ENCODE data around the gene LHFPL2.

The LHFPL2 gene

GRCh38 chr5:78537411-78537810, 111.2 kb downstream of the LHFPL2 start:
- Mint-ChIP-seq H3K4me3 (no peak overlapping the region), H3K4me1 (peaks cover 6% of the 10 kb centered on the region), H3K27ac (no peak overlapping the region), H3K36me3 (no peaks in the 10 kb centered on the region), H3K9me3 (no peaks in the 10 kb centered on the region)
- DNase-seq (ENCODE audit: low spot score in 2 of 2) (no peak), ATAC-seq (no peak)

DNA sequence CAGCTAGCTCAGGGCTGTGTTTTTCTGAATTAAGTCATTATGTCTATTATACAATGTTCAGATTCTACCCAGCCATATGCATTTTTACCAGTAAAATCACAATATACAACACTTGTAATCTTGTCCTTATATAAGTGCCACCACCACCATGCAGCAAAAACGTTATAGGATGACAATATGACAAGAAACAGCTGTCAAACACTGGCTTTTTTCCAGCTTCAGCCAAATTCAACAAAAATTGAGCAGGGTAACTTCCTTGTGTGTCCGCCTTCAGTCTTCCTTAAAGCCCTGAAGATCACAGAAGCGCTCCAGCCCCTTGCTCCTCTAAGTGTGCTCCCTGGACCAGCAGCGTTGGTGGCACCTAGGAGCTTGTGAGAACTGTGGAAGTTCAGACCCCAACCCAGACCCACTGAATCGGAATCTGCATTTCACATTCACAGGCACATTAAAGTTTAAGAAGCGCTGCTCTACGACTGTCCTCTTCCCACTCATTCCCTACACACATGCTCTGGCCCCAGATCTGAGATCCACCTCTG, 111.8 kb downstream of the LHFPL2 start:
- Mint-ChIP-seq H3K36me3 (no peaks in the 10 kb centered on the region), H3K4me1 (peaks cover 6% of the 10 kb centered on the region), H3K4me3 (no peak overlapping the region), H3K9me3 (no peaks in the 10 kb centered on the region), H3K27ac (no peak overlapping the region)
- no peak for ATAC-seq
- no peak for DNase-seq (ENCODE audit: low spot score in 2 of 2)

GRCh38 chr5:78534905-78535200, 113.7 kb downstream of the LHFPL2 start:
- H3K36me3 Mint-ChIP-seq, result no peaks in the 10 kb centered on the region
- H3K4me3 Mint-ChIP-seq, result no peak overlapping the region
- no peak overlapping the region for H3K27ac Mint-ChIP-seq
- no peaks in the 10 kb centered on the region for H3K9me3 Mint-ChIP-seq
- DNase-seq (ENCODE audit: low spot score in 2 of 2), result no peak
- H3K4me1 Mint-ChIP-seq, result peaks cover 6% of the 10 kb centered on the region
- ATAC-seq, result no peak

DNA sequence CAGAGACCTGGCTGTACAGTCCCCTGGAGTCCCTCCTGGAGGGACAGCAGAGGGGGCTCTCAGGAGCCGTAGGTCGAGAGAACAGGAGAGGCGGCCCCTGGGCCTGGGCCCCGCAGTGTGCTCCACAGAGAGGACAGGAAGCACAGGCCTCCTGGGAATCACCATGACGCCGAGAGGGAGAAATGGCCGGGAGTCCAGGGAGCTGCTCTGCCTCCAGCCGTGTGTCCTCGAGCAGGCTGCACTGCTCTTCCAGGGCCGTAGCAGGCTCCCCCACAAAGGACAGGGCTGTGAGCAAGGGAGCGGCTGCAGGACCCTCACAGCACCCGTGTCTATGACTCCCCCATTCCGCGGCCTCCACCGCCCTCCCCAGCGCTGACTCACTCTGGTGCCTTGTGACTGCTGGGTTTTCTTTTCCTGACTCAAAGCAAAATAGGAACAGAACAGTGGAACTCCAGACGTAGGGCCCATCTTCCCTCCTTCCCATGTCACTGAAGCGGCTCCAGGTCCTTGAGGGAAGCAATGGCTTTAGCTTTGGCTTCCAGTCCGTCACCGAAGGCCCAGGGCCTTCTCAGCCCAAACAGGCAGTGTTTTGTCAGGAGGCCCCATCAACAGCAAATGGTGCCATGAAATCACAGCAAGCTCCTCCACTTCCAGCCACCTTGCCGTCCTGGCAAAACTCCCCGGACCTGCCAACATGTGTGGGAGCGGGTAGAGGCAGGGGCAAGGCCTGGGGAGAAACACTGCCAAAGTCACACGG, 114.2 kb downstream of the LHFPL2 start:
- H3K9me3 Mint-ChIP-seq, result no peaks in the 10 kb centered on the region
- peak; percentile 29 for ATAC-seq
- no peak overlapping the region for H3K4me3 Mint-ChIP-seq
- peaks cover 6% of the 10 kb centered on the region for H3K4me1 Mint-ChIP-seq
- H3K27ac Mint-ChIP-seq, result no peak overlapping the region
- H3K36me3 Mint-ChIP-seq, result no peaks in the 10 kb centered on the region
- DNase-seq (ENCODE audit: low spot score in 2 of 2), result no peak

DNA sequence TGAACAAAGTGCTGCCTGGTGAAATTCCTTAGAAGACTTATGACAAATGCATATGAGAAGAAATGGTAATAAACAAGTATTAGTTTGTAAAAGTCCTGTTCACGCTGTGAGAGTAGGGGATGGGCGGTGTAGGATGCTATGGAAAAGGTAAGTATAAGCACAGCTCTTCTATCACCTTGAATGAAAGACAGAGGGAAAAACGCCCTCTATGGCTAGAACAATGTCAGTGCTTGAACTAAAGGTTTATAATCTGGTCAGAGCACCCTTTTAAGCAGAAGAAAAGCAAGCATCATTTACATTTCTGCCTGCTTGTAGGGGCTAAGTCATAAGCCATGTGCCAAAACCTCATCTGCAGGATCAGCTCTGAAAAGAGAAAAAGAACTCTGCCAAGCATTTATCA, 115.2 kb downstream of the LHFPL2 start:
- no peak overlapping the region for H3K27ac Mint-ChIP-seq
- H3K36me3 Mint-ChIP-seq, result no peaks in the 10 kb centered on the region
- H3K4me3 Mint-ChIP-seq, result no peak overlapping the region
- H3K4me1 Mint-ChIP-seq, result peaks cover 2% of the 10 kb centered on the region
- H3K9me3 Mint-ChIP-seq, result no peaks in the 10 kb centered on the region
- ATAC-seq, result no peak
- DNase-seq (ENCODE audit: low spot score in 2 of 2), result no peak

DNA sequence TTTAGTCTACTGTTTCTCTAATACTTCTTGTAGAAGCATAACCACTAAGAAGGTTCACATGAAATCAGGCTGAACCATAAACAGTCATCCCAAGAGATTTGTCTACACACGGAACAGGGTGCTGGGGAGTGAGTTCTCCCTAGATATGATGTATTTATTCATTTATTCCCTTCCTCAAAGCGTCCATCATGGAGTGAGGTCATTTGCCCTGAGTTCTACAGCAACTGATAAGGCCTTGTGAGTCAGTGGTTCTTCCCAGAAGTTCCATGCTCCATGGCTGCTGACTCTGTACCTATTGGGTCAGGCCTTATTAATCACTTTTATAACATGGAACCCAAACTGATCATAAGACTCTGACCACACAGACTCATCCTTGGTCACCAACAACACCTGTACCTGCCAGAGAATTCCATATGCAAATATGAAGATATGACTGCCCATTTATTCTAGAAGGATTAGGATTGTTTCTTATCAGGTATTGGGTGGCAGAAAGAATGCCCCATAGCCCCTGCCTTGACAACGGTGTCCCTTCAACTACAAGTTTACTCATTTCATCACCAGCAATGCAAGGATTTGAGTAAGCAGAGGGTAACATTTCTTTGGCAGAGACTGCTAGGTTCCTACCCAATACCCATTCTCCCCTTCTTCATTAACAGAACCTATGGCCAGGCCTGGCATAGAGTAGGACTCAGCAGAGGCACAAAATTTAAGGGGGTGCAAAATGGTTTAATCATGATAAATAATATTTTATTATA, 118.1 kb downstream of the LHFPL2 start:
- Mint-ChIP-seq H3K9me3 (no peaks in the 10 kb centered on the region), H3K4me1 (peaks cover 10% of the 10 kb centered on the region), H3K4me3 (no peak overlapping the region), H3K36me3 (no peaks in the 10 kb centered on the region), H3K27ac (no peak overlapping the region)
- no peak for DNase-seq (ENCODE audit: low spot score in 2 of 2)
- ATAC-seq, result peak; percentile 31

- H3K4me3 Mint-ChIP-seq, result no peak overlapping the region
- ATAC-seq (no peak), DNase-seq (ENCODE audit: low spot score in 2 of 2) (no peak)
- H3K9me3 Mint-ChIP-seq, result no peaks in the 10 kb centered on the region
- no peaks in the 10 kb centered on the region for H3K36me3 Mint-ChIP-seq
- H3K4me1 Mint-ChIP-seq, result peaks cover 13% of the 10 kb centered on the region
- H3K27ac Mint-ChIP-seq, result no peak overlapping the region
These were observed 120.6 kb downstream of the LHFPL2 start for GRCh38 chr5:78527925-78528324.

GRCh38 chr5:78527054-78527859, 121.3 kb downstream of the LHFPL2 start:
- no peak for ATAC-seq

DNA sequence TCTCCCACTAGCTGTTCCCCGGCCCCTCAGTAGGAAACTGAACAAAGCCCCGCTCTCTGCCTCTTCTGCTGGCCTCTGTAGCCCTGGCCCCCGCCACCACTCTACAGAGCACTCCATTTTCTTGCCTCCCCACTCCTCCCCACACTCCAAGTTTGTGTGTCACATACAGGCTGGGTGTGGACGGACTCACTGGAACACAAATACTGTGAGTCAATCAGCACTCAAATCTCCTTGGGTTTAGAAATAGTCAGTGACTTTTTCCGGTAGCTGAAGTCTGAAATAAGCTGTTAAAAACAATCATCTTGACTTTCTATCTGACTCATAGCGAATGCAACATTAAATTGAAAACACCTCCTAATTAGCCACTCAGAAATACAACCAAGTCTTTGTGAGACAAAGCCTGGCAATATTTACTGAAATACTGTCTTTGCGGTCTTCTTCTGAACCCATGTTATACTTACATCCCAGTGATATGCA, 122.5 kb downstream of the LHFPL2 start:
- ATAC-seq (peak; percentile 74), DNase-seq (ENCODE audit: low spot score in 2 of 2) (no peak)
- H3K9me3 Mint-ChIP-seq, result no peaks in the 10 kb centered on the region
- no peak overlapping the region for H3K4me3 Mint-ChIP-seq
- no peaks in the 10 kb centered on the region for H3K36me3 Mint-ChIP-seq
- H3K4me1 Mint-ChIP-seq, result peaks cover 13% of the 10 kb centered on the region
- no peak overlapping the region for H3K27ac Mint-ChIP-seq

More at GRCh38 chr5:78527054-78527859, 121.3 kb downstream of the LHFPL2 start:
- no peak overlapping the region for H3K4me3 Mint-ChIP-seq
- H3K27ac Mint-ChIP-seq, result no peak overlapping the region
- peaks cover 13% of the 10 kb centered on the region for H3K4me1 Mint-ChIP-seq
- no peaks in the 10 kb centered on the region for H3K36me3 Mint-ChIP-seq
- no peak for DNase-seq (ENCODE audit: low spot score in 2 of 2)
- H3K9me3 Mint-ChIP-seq, result no peaks in the 10 kb centered on the region

- ATAC-seq (no peak), DNase-seq (ENCODE audit: low spot score in 2 of 2) (no peak)
- no peak overlapping the region for H3K27ac Mint-ChIP-seq
- no peaks in the 10 kb centered on the region for H3K9me3 Mint-ChIP-seq
- H3K4me1 Mint-ChIP-seq, result peaks cover 13% of the 10 kb centered on the region
- no peak overlapping the region for H3K4me3 Mint-ChIP-seq
- no peaks in the 10 kb centered on the region for H3K36me3 Mint-ChIP-seq
These were observed 125.0 kb downstream of the LHFPL2 start for GRCh38 chr5:78523314-78524193.

DNA sequence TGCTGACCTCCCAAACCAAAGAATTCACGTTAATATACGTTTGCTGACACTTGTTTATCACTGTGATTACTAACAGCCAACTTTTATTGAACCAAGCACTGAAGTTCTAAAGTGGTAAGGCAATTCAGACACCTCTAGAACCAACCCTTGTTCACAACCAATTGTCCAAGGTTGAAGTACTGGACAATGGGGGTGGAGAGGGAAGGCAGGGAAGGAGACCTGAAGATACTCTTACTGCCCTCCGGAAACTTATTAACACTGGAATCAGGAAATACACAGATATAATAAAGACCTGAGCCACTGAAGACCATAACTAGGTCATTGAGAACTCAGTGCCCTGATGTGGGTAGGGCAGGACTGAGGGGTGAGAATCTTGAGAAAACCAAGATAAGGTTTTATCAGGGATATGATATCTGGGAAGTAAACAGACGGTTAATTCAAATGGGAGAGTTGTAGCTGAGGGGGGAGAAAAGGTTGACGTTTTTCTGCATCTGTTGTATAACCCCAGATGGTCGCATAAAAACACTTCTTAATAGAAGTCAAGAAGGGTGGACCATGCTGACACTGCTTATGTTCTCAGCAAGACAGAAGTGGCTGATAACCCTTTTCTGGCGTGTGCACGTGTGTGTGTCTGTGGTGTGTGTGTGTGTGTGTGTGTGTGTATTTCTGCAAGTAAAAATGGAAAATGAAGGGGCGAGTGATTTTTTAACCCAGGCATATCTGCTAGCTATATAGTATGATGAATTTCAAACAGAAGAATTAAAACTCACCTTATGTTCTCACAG, 125.9 kb downstream of the LHFPL2 start:
- H3K4me1 Mint-ChIP-seq, result peaks cover 13% of the 10 kb centered on the region
- ATAC-seq, result no peak
- no peak overlapping the region for H3K27ac Mint-ChIP-seq
- no peak overlapping the region for H3K4me3 Mint-ChIP-seq
- no peaks in the 10 kb centered on the region for H3K36me3 Mint-ChIP-seq
- H3K9me3 Mint-ChIP-seq, result no peaks in the 10 kb centered on the region
- no peak for DNase-seq (ENCODE audit: low spot score in 2 of 2)

GRCh38 chr5:78521455-78521854, 127.1 kb downstream of the LHFPL2 start:
- H3K27ac Mint-ChIP-seq, result no peak overlapping the region
- no peaks in the 10 kb centered on the region for H3K36me3 Mint-ChIP-seq
- DNase-seq (ENCODE audit: low spot score in 2 of 2) (no peak), ATAC-seq (no peak)
- H3K4me3 Mint-ChIP-seq, result no peak overlapping the region
- H3K4me1 Mint-ChIP-seq, result peaks cover 11% of the 10 kb centered on the region
- no peaks in the 10 kb centered on the region for H3K9me3 Mint-ChIP-seq

DNA sequence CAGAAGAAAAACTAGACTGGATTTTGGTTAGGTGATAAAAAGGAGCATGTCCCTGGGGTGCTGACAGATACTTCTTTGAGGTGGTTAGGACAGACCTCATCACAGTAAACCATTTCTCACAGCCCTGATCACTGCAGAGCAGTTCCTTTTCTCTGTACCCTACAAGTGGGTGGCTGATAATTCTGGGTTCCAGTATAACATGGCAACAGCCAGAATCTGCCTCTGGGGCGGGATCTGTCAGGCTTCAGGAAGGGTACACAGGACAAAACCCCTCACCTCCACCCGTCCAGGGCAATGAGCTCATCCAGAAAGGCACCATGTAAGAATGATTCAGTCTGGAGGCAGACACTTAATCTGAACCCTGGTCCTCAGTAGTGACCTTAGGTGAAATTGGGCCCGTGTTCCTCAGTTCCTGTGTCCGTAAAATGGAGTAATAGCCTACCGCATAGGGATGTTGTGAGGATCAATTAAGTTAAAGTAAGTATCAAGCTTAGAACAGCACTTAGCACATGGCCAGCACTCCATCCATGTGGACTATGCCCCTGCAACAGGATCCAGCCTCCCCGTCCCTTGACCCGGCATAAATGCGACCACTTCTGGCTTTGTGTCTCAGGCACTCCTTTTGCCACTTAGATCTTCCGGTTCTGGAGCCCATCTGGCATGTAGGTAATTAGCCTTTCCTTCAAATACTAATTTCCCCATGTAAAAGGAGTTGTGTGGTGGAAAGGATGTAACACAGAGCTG, 129.2 kb downstream of the LHFPL2 start:
- H3K4me1 Mint-ChIP-seq, result no peaks in the 10 kb centered on the region
- no peak overlapping the region for H3K27ac Mint-ChIP-seq
- no peaks in the 10 kb centered on the region for H3K9me3 Mint-ChIP-seq
- DNase-seq (ENCODE audit: low spot score in 2 of 2), result no peak
- peak; percentile 37 for ATAC-seq
- no peak overlapping the region for H3K4me3 Mint-ChIP-seq
- H3K36me3 Mint-ChIP-seq, result no peaks in the 10 kb centered on the region

Data from stimulated activated effector memory CD8-positive, alpha-beta T cell treated with anti-CD3 and anti-CD28 coated beads, Interleukin-12 subunit alpha, Interleukin-12 subunit beta, amount 100 ng/mL, for 72 hours (primary cell).